Loucy (cell line): Measurements from ENCODE around the gene SMOC2.

Source experiments
- H2AFZ ChIP-seq: fragments of 200-600 bp; sonication (generic); 2 replicates; pipeline ENCODE4 v1.6.0; 2016; ENCODE audit warnings: antibody characterized with exemption, mild to moderate bottlenecking, low read length, moderate library complexity
- H3F3A ChIP-seq: fragments of 200-600 bp; 2 replicates; pipeline ENCODE4 v1.6.0; 2016; ENCODE audit warnings: antibody characterized with exemption, low read depth, mild to moderate bottlenecking
- H3K27me3 ChIP-seq: fragments of 200-600 bp; sonication (generic); 2 replicates; pipeline ENCODE4 v1.6.1; 2014; ENCODE audit warnings: low read length, mild to moderate bottlenecking; ENCODE audit not compliant: insufficient read depth, poor library complexity, severe bottlenecking
- H3K36me3 ChIP-seq: fragments of 200-600 bp; sonication (generic); 2 replicates; pipeline ENCODE4 v1.6.1; 2016; ENCODE audit warnings: low read length; ENCODE audit not compliant: insufficient read depth
- H3K4me1 ChIP-seq: fragments of 200-600 bp; sonication (generic); 2 replicates; pipeline ENCODE4 v1.5.1; 2014; ENCODE audit warnings: low read length, mild to moderate bottlenecking; ENCODE audit not compliant: insufficient read depth, poor library complexity, severe bottlenecking
- H3K4me2 ChIP-seq: fragments of 200-600 bp; sonication (generic); 2 replicates; pipeline ENCODE4 v1.6.0; 2014; ENCODE audit warnings: antibody characterized with exemption, low read length, low read depth, mild to moderate bottlenecking; ENCODE audit not compliant: poor library complexity, severe bottlenecking
- H3K4me3 ChIP-seq: fragments of 200-600 bp; sonication (generic); 2 replicates; pipeline ENCODE4 v1.5.1; 2014; ENCODE audit warnings: low read length, mild to moderate bottlenecking, mixed read lengths; ENCODE audit not compliant: poor library complexity, severe bottlenecking
- H3K79me2 ChIP-seq: fragments of 200-600 bp; sonication (generic); 2 replicates; pipeline ENCODE4 v1.6.1; 2014; ENCODE audit warnings: low read length; ENCODE audit not compliant: insufficient read depth
- H3K9ac ChIP-seq: fragments of 200-600 bp; sonication (generic); 2 replicates; pipeline ENCODE4 v1.6.0; 2014; ENCODE audit warnings: mild to moderate bottlenecking, low read depth, low read length, moderate library complexity; ENCODE audit not compliant: poor library complexity, severe bottlenecking
- H3K9me2 ChIP-seq: fragments of 200-600 bp; sonication (generic); replicated peaks from 2 replicates; pipeline ENCODE4 v1.6.1; 2016; ENCODE audit warnings: low read depth, low read length, mixed read lengths
- H3K9me3 ChIP-seq: fragments of 200-600 bp; sonication (generic); 2 replicates; pipeline ENCODE4 v1.6.1; 2014; ENCODE audit warnings: mild to moderate bottlenecking, antibody characterized with exemption, low read length, low read depth; ENCODE audit not compliant: insufficient read depth
- H4K20me1 ChIP-seq: fragments of 200-600 bp; sonication (generic); 2 replicates; pipeline ENCODE4 v1.6.0; 2014; ENCODE audit warnings: antibody characterized with exemption, low read length, mild to moderate bottlenecking; ENCODE audit not compliant: insufficient read depth, poor library complexity, severe bottlenecking
- EZH2phosphoT487 ChIP-seq: fragments of 200-600 bp; IDR thresholded peaks from 2 replicates; pipeline ENCODE4 v1.6.1; 2018; ENCODE audit warnings: antibody characterized with exemption, mild to moderate bottlenecking, moderate library complexity, borderline replicate concordance
- TF ChIP-seq, protein P1 (sequence below): fragments of 200-600 bp; sonication (generic); conservative IDR thresholded peaks from 2 replicates; pipeline ENCODE4 v1.5.1; 2014; ENCODE audit warnings: mild to moderate bottlenecking, antibody characterized with exemption, low read length

SMOC2 gene

DNA sequence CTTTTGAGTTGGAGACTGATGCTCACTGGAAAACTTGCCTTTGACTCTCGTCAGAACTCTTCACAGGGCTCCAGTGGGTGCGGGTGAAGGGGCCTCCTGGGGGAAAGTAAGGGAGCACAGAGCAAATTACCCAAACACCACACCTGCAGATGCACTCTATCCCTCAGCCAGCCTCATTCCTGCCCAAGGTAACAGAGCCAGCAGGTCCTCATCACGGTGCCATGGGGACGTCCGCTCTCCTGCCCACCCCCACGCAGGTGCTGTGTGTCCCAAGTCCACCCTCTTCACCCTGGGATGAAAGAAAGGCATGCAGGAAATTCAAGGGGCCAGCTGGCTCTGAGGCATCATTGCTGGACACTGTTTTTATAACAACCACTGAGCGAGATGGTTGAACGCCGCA lies 269.0 kb downstream of the SMOC2 start:
- Histone ChIP-seq H4K20me1 (no peaks in the 10 kb centered on the region), H3K9ac (no peak overlapping the region), H2AFZ (no peak overlapping the region), H3K79me2 (no peaks in the 10 kb centered on the region), H3K27me3 (no peaks in the 10 kb centered on the region), H3K4me2 (no peak overlapping the region), H3K4me3 (no peak overlapping the region), H3K9me2 (no peaks in the 10 kb centered on the region), H3K4me1 (no peaks in the 10 kb centered on the region), H3K9me3 (peaks cover 6% of the 10 kb centered on the region; the same call in 1 of the 2 replicates), H3F3A (no peaks in the 10 kb centered on the region), H3K36me3 (no peaks in the 10 kb centered on the region)
- TF ChIP-seq EZH2phosphoT487, result no peak
- TF ChIP-seq, protein P1, sequence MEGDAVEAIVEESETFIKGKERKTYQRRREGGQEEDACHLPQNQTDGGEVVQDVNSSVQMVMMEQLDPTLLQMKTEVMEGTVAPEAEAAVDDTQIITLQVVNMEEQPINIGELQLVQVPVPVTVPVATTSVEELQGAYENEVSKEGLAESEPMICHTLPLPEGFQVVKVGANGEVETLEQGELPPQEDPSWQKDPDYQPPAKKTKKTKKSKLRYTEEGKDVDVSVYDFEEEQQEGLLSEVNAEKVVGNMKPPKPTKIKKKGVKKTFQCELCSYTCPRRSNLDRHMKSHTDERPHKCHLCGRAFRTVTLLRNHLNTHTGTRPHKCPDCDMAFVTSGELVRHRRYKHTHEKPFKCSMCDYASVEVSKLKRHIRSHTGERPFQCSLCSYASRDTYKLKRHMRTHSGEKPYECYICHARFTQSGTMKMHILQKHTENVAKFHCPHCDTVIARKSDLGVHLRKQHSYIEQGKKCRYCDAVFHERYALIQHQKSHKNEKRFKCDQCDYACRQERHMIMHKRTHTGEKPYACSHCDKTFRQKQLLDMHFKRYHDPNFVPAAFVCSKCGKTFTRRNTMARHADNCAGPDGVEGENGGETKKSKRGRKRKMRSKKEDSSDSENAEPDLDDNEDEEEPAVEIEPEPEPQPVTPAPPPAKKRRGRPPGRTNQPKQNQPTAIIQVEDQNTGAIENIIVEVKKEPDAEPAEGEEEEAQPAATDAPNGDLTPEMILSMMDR, result no peak

DNA sequence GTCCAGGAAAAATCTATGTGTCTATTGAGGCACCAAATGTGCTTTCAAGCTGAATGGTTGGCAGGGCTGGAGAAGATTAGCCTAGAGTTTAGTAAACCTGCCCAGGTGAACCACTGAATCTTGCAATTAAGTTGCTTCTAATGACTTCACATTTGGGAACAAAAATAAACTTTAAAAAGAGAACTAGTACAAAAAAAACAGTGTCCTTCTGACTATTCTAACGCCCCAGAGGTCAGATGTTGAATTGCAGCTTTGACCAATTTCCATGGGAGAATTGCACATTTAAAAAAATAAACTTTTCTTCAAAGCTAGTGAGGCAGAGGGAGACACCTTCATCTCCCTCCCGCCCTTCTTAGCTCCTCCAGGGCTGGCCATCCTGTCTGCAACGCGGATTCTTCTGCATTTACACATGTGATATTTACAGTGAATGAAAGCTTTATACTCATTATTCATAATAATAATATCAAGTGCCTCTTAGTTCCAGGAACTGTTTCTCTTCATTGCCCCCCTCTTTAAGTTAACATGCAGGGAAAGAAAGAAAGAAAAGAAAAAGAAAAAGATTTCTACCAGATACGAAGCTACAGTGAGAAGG lies 270.2 kb downstream of the SMOC2 start:
- Histone ChIP-seq H3K4me1 (no peaks in the 10 kb centered on the region), H3K36me3 (no peaks in the 10 kb centered on the region), H4K20me1 (no peaks in the 10 kb centered on the region), H3K79me2 (no peaks in the 10 kb centered on the region), H3K9me3 (peaks cover 6% of the 10 kb centered on the region; the same call in 1 of the 2 replicates), H3K4me2 (no peak overlapping the region), H3K9me2 (no peaks in the 10 kb centered on the region), H2AFZ (no peak overlapping the region), H3K9ac (no peak overlapping the region), H3K4me3 (no peak overlapping the region), H3K27me3 (no peaks in the 10 kb centered on the region), H3F3A (no peaks in the 10 kb centered on the region)
- TF ChIP-seq EZH2phosphoT487, result no peak
- TF ChIP-seq, protein P1, result peak; percentile 26; the same call in 1 of the 2 replicates

- Histone ChIP-seq H3K4me1 (no peaks in the 10 kb centered on the region), H3K9me2 (no peaks in the 10 kb centered on the region), H2AFZ (no peak overlapping the region), H3K4me2 (no peak overlapping the region), H3K27me3 (no peaks in the 10 kb centered on the region), H3K79me2 (no peaks in the 10 kb centered on the region), H3K9ac (no peak overlapping the region), H3F3A (no peaks in the 10 kb centered on the region), H4K20me1 (no peaks in the 10 kb centered on the region), H3K9me3 (peaks cover 6% of the 10 kb centered on the region; the same call in 1 of the 2 replicates), H3K4me3 (no peak overlapping the region), H3K36me3 (no peaks in the 10 kb centered on the region)
- TF ChIP-seq, protein P1, result no peak
- no peak for TF ChIP-seq EZH2phosphoT487
Measured at GRCh38 chr6:168711666-168712300, 270.8 kb downstream of the SMOC2 start.
